ENCODE data around the gene TRAPPC10.

The TRAPPC10 gene

DNA sequence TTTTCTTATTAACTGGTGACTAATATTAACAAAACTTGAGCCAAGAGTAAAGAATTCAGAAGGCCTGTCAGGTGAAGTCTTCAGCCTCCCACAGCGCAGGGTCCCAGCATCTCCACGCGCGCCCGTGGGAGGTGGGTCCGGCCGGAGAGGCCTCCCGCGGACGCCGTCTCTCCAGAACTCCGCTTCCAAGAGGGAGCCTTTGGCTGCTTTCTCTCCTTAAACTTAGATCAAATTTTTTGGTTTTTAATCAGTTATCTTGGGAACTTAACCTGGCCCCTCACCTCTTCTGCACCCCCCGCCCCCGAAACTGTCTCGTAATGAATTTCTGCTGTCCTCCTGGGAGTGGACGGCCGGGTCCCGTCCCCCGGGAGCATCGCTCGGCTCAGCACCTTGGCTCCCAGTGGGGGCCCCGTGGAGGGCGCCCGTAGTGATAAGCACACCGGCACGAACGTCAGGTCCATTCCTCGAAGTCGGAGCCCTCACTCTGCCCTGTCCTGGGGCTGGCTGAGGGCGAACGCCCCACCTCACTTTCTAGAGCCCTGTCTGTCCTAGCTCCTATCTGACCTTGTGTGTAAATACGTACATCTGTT, 29.5 kb upstream of the TRAPPC10 start:
- DNase-seq = no peak

GRCh38 chr21:43983390-43983789, 28.7 kb upstream of the TRAPPC10 start:
- no peak for DNase-seq

DNA sequence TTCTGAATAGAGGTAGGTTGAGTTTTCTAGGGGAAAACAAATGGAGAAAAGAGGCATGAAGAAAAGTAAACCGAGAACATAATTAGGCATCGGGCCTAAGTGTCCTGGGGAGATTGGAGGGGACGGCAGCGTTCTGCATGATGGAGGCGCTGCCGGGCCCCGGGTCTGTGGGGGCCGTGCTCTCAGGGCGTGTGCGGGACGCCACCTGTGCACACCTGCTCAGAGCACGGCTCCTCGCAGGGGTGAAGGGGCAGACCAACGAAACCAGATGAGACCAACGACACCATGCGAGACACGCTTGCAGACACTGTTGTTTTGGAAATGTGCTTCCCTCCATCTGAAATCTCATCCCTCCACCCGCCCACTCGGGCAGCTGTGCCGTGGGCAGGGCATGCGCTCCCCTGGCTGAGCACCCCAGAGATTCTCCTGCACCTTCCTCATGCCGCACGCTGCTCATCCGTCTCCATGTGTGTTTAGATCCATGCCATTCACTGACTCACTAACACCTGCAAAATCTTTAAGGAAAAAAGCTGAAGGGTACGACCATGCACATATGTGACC, 28.2 kb upstream of the TRAPPC10 start:
- DNase-seq = no peak

DNA sequence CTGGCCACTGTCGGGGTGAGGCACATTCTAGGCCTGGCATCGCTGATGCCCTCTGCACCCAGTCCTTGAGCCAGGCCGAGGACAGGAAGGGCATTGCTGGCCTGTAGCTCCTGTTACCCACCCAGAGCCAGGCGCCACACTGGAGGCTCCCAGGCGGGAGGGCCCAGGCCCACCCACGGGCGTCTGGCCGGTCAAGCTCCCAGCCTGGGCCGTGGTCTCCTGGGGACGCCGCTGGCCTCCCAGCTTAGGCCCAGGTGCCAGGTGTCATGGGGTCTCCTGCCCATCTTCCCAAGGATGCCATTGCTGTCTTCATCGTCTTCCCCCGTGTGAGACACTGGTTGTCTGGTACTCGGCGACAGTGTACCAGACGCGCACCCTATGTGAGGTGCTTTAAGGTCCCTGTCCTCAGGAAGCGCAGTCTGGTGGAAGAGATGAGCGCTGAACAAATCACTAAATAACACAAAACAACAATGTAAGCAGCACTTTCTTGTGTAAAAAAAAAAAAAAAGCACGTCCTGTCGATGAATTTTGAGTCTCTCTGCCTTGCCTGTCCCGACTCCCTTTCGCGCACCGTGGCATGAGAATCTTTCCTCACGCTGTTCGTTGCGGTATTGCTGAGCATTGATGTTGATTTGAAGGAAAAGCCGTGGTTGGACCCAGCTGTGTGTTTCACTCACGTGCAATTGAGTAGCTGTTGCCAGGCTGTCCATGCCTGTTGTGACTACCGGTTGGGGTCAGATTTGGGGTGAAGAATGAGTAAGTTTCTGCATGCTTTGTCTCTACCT, 27.0 kb upstream of the TRAPPC10 start:
- DNase-seq = no peak

- no peak for DNase-seq
Observed at GRCh38 chr21:43985690-43986251, 26.3 kb upstream of the TRAPPC10 start.

GRCh38 chr21:43986544-43987451, 25.3 kb upstream of the TRAPPC10 start:
- no peak for DNase-seq

GRCh38 chr21:43987509-43987908, 24.6 kb upstream of the TRAPPC10 start:
- DNase-seq = no peak

GRCh38 chr21:43988016-43988415, 24.1 kb upstream of the TRAPPC10 start:
- DNase-seq = no peak

- no peak for DNase-seq
Observed at GRCh38 chr21:43988506-43989230, 23.4 kb upstream of the TRAPPC10 start.

DNA sequence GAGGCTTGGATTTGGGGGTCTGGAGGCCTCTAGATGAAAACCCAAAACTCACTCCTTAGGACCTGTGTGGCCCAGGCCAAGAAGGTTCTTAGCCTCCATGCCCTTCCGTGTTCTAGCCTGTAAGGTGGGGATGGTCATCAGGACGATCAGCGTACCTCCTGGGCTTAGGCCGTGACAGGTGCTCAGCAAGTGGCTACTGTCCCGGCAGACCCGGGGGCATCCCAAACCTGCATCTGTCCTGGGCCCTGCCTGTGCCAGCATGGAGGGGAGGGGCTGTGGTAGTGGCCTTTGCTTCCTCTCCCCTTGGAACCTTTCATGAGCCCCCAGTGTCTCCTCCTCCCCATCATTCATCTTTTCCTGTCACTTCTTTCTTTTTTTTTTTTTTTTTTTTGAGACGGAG, 22.7 kb upstream of the TRAPPC10 start:
- DNase-seq = no peak

- DNase-seq = no peak
Observed at GRCh38 chr21:43991447-43991991, 20.6 kb upstream of the TRAPPC10 start.

DNA sequence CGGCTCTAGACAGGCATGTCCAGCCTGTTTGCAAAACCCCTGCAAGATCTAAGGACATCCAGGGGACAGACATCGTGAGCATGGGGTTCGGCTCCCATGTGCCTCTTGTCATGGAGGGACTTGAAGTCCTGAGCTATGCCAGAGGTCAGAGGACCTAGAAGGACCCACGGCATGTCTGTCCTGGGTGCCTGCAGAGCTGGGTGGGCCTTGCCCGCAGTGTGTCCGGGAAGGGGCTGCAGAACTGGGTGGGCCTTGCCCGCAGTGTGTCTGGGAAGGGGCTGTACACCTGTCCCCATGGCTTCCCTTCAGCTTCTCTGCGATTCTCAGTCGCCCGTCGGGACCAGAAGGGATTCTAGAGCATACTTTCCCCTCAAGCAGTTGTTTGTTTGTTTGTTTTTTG, 20.0 kb upstream of the TRAPPC10 start:
- DNase-seq = no peak

- no peak for DNase-seq
Observed at GRCh38 chr21:43993420-43993934, 18.6 kb upstream of the TRAPPC10 start.

DNA sequence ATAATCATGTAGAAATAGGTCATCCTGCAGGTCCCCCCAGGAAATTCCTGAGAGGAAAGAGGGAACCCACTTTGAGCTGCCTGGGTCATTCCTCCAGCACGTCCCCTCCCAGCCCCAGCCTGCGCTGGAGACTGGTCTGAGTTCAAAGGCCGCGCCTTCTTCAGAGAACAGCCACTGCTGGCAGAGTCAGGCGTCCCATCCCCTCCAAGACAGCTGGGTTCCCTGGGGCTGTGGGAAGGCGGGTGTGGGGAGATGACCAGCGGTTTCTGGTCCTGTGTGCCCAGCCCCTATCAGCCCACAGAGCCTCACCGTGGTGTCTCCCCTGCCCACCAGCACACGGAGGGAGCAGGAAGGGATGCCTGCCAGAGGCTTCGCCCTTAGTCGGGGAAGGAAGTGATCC, 18.0 kb upstream of the TRAPPC10 start:
- no peak for DNase-seq

GRCh38 chr21:43994646-43995045, 17.5 kb upstream of the TRAPPC10 start:
- no peak for DNase-seq

DNA sequence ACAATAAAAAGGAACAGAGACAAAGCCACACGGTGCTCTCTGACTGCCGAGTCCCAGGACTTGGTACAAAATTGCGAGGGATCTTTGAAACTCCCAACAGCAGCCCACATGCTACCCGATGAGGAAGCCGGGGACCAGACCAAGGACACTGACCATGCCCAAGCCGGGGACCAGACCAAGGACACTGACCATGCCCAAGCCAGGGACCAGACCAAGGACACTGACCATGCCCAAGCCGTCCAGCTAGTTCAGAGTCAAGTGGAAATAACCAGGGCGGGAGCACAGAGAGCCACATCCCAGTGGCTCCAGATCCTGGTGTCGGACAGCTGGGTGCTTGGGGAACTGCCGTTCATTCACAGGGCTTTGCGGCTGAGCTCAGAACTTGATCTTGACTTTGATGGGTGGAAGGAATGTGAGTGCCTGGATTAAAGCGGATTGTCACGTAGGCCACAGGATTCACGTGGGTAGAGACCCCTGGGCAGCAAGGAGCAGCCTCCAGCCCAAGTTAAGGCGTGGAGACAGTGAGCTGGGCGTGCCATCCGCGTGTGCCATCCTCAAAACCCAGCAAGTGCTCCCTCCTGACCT, 16.5 kb upstream of the TRAPPC10 start:
- DNase-seq = no peak

- no peak for DNase-seq
Observed at GRCh38 chr21:43997766-43998742, 14.1 kb upstream of the TRAPPC10 start.

DNA sequence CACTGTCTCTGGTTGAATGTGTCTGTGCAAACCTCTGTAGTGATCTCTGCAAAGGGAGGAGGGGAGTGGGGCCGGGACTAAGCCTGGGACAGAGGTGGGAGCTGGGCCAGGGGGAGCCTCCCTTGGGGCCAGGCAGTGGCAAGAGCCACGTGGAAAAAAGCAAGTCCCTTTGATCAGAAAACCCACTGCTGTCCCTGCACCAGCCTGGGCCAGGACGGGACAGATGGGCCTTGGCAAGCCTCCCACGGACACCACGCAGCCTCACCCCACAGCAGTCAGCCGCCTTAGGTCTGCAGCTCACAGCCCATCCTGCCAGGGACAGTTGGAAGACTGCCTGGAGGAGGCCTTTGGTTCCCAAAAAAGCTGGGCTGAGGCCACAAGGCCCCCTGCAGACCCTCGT, 11.7 kb upstream of the TRAPPC10 start:
- no peak for DNase-seq

DNA sequence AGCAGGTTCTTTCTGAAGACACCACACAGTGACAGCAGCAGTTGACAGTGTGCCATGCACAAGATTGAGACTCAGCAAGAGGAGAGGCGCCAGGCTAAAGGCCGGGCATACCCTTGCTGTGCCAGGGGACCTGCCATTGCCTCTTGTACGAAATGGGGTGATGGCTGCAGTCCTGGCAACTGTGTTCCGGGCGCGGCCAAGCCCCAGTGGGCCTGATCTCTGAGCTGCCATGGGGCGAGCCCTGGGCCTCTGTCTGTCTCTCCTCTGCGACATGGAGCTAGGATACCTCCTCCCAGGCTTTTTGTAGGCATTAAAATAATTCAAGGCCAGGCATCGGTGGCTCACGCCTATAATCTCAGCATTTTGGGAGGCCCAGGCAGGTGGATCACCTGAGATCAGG, 9.6 kb upstream of the TRAPPC10 start:
- no peak for DNase-seq

- no peak for DNase-seq
Observed at GRCh38 chr21:44003307-44003966, 8.7 kb upstream of the TRAPPC10 start.
